Naive thymus-derived CD8-positive, alpha-beta T cell (primary cell): ENCODE measurements around the gene MAML2. TPM values are rescaled to one million over a fixed set of nuclear protein-coding genes. Genes with fewer than 3 reads are reported as not detected.

ENCODE experiments used
- ATAC-seq, 2 donors: fragments of 150-1000 bp; cut with Tn5 transposase in 1 of 2; sonication (Bioruptor Pico), chemical (Tn5 transposase) in 1 of 2; 1 replicate in 1 of 2; 2 replicates in 1 of 2; pipeline ENCODE4 v1.10.0; 2021; ENCODE audit warnings: mild to moderate bottlenecking in 2 of 2, moderate library complexity in 2 of 2
- POLR2A ChIA-PET: fragments of 350-600 bp; sonication (Branson Sonifier 250); formaldehyde crosslinking; loops from one replicate; lab custom pipeline; 2021; ENCODE audit warnings: antibody characterized with exemption; lab: Charles Lee
- DNase-seq, 10 donors: peaks; one replicate each; pipeline versions ENCODE4 v3.0.0 to v3.0.0-alpha.2; 2020 to 2022
- H3K27ac Mint-ChIP-seq, 10 donors: one replicate each; pipeline ENCODE4 v1.8.0; 2020 to 2022; ENCODE audit warnings: mild to moderate bottlenecking in 10 of 10, mixed read lengths in 10 of 10, moderate library complexity in 4 of 10, inconsistent platforms in 1 of 10
- H3K27me3 Mint-ChIP-seq, 5 donors: one replicate each; pipeline ENCODE4 v1.8.0; 2021 to 2022; ENCODE audit warnings: mixed read lengths in 5 of 5
- H3K36me3 Mint-ChIP-seq, 3 donors: one replicate each; pipeline ENCODE4 v1.8.0; 2020 to 2022; ENCODE audit warnings: mixed read lengths in 3 of 3, mild to moderate bottlenecking in 2 of 3, inconsistent platforms in 1 of 3
- H3K4me1 Mint-ChIP-seq, 4 donors: one replicate each; pipeline ENCODE4 v1.8.0; 2021 to 2022; ENCODE audit warnings: mixed read lengths in 4 of 4
- H3K4me3 Mint-ChIP-seq, 10 donors: one replicate each; pipeline ENCODE4 v1.8.0; 2020 to 2022; ENCODE audit warnings: mild to moderate bottlenecking in 10 of 10, mixed read lengths in 10 of 10, moderate library complexity in 6 of 10, inconsistent platforms in 1 of 10
- H3K9me3 Mint-ChIP-seq, 9 donors: one replicate each; pipeline ENCODE4 v1.8.0; 2020 to 2022; ENCODE audit warnings: mixed read lengths in 9 of 9, mild to moderate bottlenecking in 3 of 9, inconsistent platforms in 1 of 9, moderate library complexity in 1 of 9
- polyA plus RNA-seq, 3 donors: library from polyadenylated mRNA; unstranded; fragments of 300-500 nt; fragmentation: Illumina TruSeq; gene quantifications; one replicate each; pipeline ENCODE4 v1.2.3, GENCODE V29; 2021
- total RNA-seq, 8 experiments: library from RNA in 2 of 8; stranded (reverse) in 2 of 8; gene quantifications; one replicate each; pipeline ENCODE4 v1.2.3 and lab custom pipeline; 2021 to 2026

Gene MAML2
- total and polyA plus RNA-seq, 5 experiments from 2014 or later: 6.6 to 68.5 (median 33.0) TPM

DNA sequence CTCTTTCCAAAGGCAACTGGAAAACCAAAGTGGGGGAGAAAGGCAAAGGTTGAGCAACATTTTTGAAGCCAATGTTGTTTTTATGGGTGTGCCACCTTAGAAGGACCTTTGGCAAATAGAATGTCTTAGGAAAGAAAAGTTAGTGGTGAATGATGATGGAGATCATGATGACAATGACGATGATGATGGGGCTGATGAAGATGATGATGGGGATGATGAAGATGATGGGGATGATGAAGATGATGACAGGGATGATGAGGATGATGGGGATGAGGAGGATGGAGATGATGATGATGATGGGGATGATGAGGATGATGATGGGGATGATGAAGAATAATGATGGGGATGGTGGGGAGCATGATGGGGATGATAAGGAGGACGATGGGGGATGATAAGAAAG, 340.7 kb downstream of the MAML2 start:
- POLR2A ChIA-PET: no interaction called here
- Mint-ChIP-seq H3K4me3 (peak overlapping the region in 1 of 10 donors; percentile 41), H3K27me3 (no peaks in the 10 kb centered on the region), H3K9me3 (peaks cover 0 to 15% (median 0%) of the 10 kb centered on the region in 9 donors), H3K27ac (peak overlapping the region in 3 of 10 donors; percentile 16 to 68 (median 40)), H3K4me1 (peaks cover 15 to 42% (median 30%) of the 10 kb centered on the region in 4 donors), H3K36me3 (peaks cover 12 to 23% (median 16%) of the 10 kb centered on the region in 3 donors)
- no peak for DNase-seq
- ATAC-seq: no peak

DNA sequence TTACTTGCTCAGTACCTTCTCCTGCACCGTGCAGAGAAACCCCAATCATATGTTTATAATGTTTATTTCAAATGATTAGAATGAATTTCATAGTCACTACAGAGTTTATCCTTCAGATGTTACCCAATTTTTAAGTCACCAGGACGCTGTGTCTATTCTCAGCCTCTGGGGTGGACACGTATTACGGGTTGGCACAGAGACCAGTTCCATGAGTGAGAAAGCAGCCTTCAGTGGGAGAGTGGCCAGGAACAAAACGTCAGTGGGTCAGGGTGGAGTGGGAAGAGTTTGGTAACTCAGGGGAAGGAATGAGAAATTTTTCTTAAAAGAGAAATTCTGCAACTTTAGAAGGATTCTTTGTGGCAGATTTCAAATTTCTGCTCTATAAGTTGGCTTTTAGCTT, 342.0 kb downstream of the MAML2 start:
- POLR2A ChIA-PET: no interaction called here
- peaks cover 15 to 52% (median 31%) of the 10 kb centered on the region in 4 donors for H3K4me1 Mint-ChIP-seq
- no peaks in the 10 kb centered on the region for H3K27me3 Mint-ChIP-seq
- peak overlapping the region in 1 of 10 donors; percentile 7 for H3K27ac Mint-ChIP-seq
- ATAC-seq (no peak), DNase-seq (no peak)
- H3K4me3 Mint-ChIP-seq: peak overlapping the region in 1 of 10 donors; percentile 14
- H3K9me3 Mint-ChIP-seq: peaks cover 0 to 15% (median 0%) of the 10 kb centered on the region in 9 donors
- H3K36me3 Mint-ChIP-seq: peaks cover 12 to 27% (median 17%) of the 10 kb centered on the region in 3 donors

GRCh38 chr11:95999711-96000406, 343.1 kb downstream of the MAML2 start:
- no peaks in the 10 kb centered on the region for H3K27me3 Mint-ChIP-seq
- POLR2A ChIA-PET: no interaction called here
- peak overlapping the region in 5 of 10 donors; percentile 20 to 73 (median 36) for H3K27ac Mint-ChIP-seq
- no peak overlapping the region for H3K4me3 Mint-ChIP-seq
- no peak for ATAC-seq
- no peak for DNase-seq
- H3K36me3 Mint-ChIP-seq: peaks cover 9 to 27% (median 12%) of the 10 kb centered on the region in 3 donors
- H3K9me3 Mint-ChIP-seq: peaks cover 0 to 15% (median 0%) of the 10 kb centered on the region in 9 donors
- H3K4me1 Mint-ChIP-seq: peaks cover 20 to 58% (median 37%) of the 10 kb centered on the region in 4 donors

DNA sequence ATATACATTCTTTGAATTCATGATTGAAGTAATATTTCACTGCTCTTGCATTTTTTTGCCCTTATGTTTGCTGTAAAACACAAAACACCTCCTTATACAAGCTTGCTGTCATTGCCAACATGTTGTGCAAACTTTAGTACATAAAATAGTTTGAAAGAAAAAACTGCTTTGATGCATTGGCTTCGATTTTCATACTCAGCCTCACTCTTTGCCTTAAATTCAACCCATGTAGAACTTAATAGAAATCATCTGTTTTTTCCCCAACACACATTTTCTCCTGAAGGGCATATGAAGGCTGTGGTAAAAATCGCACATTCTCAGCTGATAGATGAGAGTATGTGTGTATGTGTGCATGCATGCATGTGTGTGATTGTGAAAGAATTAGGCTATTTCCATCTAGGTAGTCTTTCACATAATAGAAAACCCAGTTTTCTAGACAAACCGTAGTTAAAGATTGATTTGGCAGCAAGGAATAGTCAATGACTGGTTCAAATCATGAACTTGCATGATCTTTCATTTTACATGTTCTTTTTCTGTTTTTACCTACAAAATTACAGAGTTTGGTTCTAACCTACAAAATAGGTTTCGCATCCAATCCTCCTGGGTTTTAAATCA, 346.3 kb downstream of the MAML2 start:
- peak overlapping the region in 2 of 10 donors; percentile 11 to 48 for H3K27ac Mint-ChIP-seq
- H3K36me3 Mint-ChIP-seq: peaks cover 1 to 34% (median 10%) of the 10 kb centered on the region in 3 donors
- POLR2A ChIA-PET: no interaction called here
- H3K4me1 Mint-ChIP-seq: peaks cover 16 to 62% (median 36%) of the 10 kb centered on the region in 4 donors
- no peak for ATAC-seq
- H3K9me3 Mint-ChIP-seq: no peaks in the 10 kb centered on the region
- no peaks in the 10 kb centered on the region for H3K27me3 Mint-ChIP-seq
- H3K4me3 Mint-ChIP-seq: no peak overlapping the region
- DNase-seq: no peak

GRCh38 chr11:95994329-95994728, 348.7 kb downstream of the MAML2 start:
- DNase-seq (no peak), ATAC-seq (no peak)
- H3K27ac Mint-ChIP-seq: peak overlapping the region in 9 of 10 donors; percentile 16 to 85 (median 49)
- POLR2A ChIA-PET: no interaction called here
- H3K27me3 Mint-ChIP-seq: no peaks in the 10 kb centered on the region
- H3K9me3 Mint-ChIP-seq: no peaks in the 10 kb centered on the region
- H3K4me3 Mint-ChIP-seq: no peak overlapping the region
- H3K4me1 Mint-ChIP-seq: peaks cover 15 to 45% (median 27%) of the 10 kb centered on the region in 4 donors
- H3K36me3 Mint-ChIP-seq: peaks cover 4 to 54% (median 15%) of the 10 kb centered on the region in 3 donors

DNA sequence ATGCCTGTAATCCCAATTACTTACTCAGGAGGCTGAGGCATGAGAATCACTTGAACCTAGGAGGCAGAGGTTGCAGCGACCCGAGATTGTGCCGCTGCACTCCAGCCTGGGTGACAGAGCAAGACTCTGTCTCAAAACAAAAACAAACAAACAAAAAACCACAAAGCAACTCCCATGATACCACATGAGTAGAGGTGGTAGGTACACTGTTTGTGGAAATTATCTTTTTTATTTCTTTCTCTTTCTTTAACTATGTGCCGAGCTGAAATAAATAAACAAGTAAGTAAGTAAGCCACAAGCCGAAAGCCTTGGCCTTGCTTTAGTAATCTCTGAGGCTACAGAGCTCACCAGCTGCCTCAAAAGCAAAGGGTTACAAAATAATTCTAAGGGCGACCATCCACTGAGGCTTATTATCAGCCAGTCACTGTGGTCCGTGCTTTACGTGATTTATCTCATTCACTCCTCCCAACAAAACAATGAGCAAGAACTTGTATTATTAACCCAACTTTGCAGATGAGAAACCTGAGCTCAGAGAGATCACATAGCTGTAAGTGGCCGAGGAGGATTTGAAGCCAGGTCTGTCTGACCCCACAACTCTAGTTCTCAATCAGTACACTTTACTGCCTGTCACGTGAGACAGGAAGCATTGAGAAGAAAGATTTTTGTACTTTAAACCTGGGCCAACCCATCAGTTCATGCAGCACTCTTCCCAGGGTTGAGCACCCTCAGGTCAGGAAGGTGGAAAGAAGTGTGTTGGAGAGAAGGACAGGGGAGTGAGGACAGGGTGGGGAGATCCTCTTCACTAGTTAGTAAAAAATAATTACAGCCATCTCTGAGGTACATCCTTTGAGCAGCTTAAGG, 349.3 kb downstream of the MAML2 start:
- Mint-ChIP-seq H3K4me3 (no peak overlapping the region), H3K9me3 (no peaks in the 10 kb centered on the region), H3K4me1 (peaks cover 14 to 45% (median 29%) of the 10 kb centered on the region in 4 donors), H3K27me3 (no peaks in the 10 kb centered on the region), H3K27ac (peak overlapping the region in 9 of 10 donors; percentile 6 to 85 (median 58)), H3K36me3 (peaks cover 4 to 60% (median 20%) of the 10 kb centered on the region in 3 donors)
- no peak for DNase-seq
- ATAC-seq: no peak
- POLR2A ChIA-PET: no interaction called here

DNA sequence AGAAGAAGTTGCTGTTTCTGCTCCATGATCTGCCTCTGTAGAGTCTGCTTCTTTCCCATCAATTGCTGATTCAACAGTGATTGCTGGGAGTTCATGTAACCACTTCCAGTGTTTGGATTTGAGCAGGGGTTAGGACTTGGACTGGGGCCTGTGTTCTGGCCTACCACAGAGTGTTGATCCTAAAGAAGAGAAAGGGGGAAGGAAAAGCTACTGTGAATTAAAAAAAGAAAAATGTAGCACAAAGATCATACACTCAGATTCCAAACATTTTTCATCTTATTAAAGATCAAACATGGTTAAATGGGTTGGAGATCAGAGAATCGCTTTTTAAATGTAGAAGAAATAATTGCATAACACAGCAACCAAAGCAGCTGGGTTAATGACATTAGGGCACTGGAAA, 351.4 kb downstream of the MAML2 start:
- Mint-ChIP-seq H3K27ac (peak overlapping the region in 3 of 10 donors; percentile 29 to 73 (median 50)), H3K27me3 (no peaks in the 10 kb centered on the region), H3K36me3 (peaks cover 4 to 72% (median 24%) of the 10 kb centered on the region in 3 donors), H3K4me3 (no peak overlapping the region), H3K9me3 (no peaks in the 10 kb centered on the region), H3K4me1 (peaks cover 12 to 42% (median 26%) of the 10 kb centered on the region in 4 donors)
- no peak for DNase-seq
- ATAC-seq: no peak
- POLR2A ChIA-PET: interaction anchor here (0.6 kb wide), 1 partner anchor 33 kb away, joined by 3 read pairs; no protein-coding TSS in a partner anchor

DNA sequence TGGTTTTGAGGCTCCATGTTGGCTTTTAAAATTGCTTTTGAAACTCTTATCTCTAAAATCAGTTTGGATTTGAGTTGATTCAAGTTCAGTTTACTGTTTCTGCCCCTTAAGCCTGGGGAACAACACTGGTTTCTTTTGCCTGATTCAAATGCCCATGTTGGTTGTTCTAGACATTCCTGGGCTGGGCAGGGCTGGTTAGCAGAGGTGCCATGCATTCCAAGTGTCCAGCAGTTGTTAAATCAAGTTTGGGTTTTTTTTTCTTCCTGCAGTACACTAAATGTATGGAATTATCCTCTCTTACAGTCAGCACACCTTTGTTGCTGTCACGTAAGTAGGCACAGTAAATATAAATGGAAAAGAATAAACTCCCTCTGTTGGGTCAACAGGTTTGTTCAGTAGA, 351.9 kb downstream of the MAML2 start:
- no peak overlapping the region for H3K27ac Mint-ChIP-seq
- no peaks in the 10 kb centered on the region for H3K9me3 Mint-ChIP-seq
- no peak overlapping the region for H3K4me3 Mint-ChIP-seq
- DNase-seq: no peak
- POLR2A ChIA-PET: no interaction called here
- H3K27me3 Mint-ChIP-seq: no peaks in the 10 kb centered on the region
- no peak for ATAC-seq
- peaks cover 4 to 76% (median 23%) of the 10 kb centered on the region in 3 donors for H3K36me3 Mint-ChIP-seq
- peaks cover 12 to 40% (median 24%) of the 10 kb centered on the region in 4 donors for H3K4me1 Mint-ChIP-seq

- POLR2A ChIA-PET: no interaction called here
- Mint-ChIP-seq H3K27me3 (no peaks in the 10 kb centered on the region), H3K4me3 (peak overlapping the region in 1 of 10 donors; percentile 51), H3K27ac (peak overlapping the region in 4 of 10 donors; percentile 28 to 55 (median 46)), H3K36me3 (peaks cover 4 to 79% (median 26%) of the 10 kb centered on the region in 3 donors), H3K4me1 (peaks cover 7 to 32% (median 18%) of the 10 kb centered on the region in 4 donors), H3K9me3 (no peaks in the 10 kb centered on the region)
- ATAC-seq (no peak), DNase-seq (no peak)
Observed at GRCh38 chr11:95989780-95990179, 353.2 kb downstream of the MAML2 start.

- Mint-ChIP-seq H3K4me3 (no peak overlapping the region), H3K27ac (peak overlapping the region in 3 of 10 donors; percentile 4 to 46 (median 20)), H3K27me3 (no peaks in the 10 kb centered on the region), H3K4me1 (peaks cover 7 to 26% (median 14%) of the 10 kb centered on the region in 4 donors), H3K9me3 (no peaks in the 10 kb centered on the region), H3K36me3 (peaks cover 4 to 79% (median 23%) of the 10 kb centered on the region in 3 donors)
- DNase-seq (no peak), ATAC-seq (no peak)
- POLR2A ChIA-PET: no interaction called here
Observed at GRCh38 chr11:95989076-95989605, 353.9 kb downstream of the MAML2 start.

DNA sequence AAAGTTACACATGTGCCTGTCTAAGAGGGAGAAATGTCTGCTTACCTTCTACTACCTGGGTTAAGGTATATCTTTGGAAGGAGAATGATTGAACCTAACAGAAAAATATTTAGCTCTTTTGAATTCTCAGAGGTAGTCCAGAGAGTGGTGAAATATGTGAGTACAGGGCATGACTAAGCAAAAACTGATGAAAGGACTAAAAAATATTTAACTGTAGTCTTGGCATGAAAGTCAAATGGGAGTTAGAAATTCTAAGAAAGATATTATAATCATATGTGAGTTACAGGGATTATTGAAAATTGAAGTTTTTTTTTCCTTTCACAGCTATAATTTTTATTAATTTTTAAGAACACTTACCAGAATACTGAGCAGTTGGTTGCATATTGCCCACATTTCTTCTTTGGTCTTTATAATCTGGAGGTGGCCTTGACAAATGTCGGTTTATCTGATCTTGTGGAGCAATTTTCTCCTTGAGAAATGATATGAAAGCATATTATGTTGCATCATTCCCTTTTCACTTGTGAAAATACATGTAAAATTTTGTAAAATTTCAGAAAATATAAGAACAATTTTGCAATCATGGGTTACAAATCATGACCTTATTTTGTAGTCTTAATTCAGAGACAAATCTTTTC, 357.7 kb downstream of the MAML2 start:
- Mint-ChIP-seq H3K36me3 (peaks cover 18 to 84% (median 32%) of the 10 kb centered on the region in 3 donors), H3K9me3 (no peaks in the 10 kb centered on the region), H3K27ac (peak overlapping the region in 3 of 10 donors; percentile 0 to 36 (median 10)), H3K27me3 (no peaks in the 10 kb centered on the region), H3K4me1 (peaks cover 0 to 19% (median 9%) of the 10 kb centered on the region in 4 donors), H3K4me3 (no peak overlapping the region)
- no peak for ATAC-seq
- POLR2A ChIA-PET: no interaction called here
- no peak for DNase-seq

GRCh38 chr11:95984072-95984471, 358.9 kb downstream of the MAML2 start:
- no peak for ATAC-seq
- Mint-ChIP-seq H3K36me3 (peaks cover 22 to 84% (median 40%) of the 10 kb centered on the region in 3 donors), H3K27me3 (no peaks in the 10 kb centered on the region), H3K4me3 (no peak overlapping the region), H3K9me3 (no peaks in the 10 kb centered on the region), H3K4me1 (peaks cover 0 to 10% (median 7%) of the 10 kb centered on the region in 4 donors), H3K27ac (peak overlapping the region in 1 of 10 donors; percentile 38)
- POLR2A ChIA-PET: no interaction called here
- no peak for DNase-seq
